ENCODE measurements around the gene TMEM92. TPM values are rescaled to one million over a fixed set of nuclear protein-coding genes. Genes with fewer than 3 reads are reported as not detected.

TMEM92 gene
- total RNA-seq, 1 experiment from 2014 or later: 6.6 TPM

GRCh38 chr17:50307654-50308053, 33.4 kb downstream of the TMEM92 start:
- Histone ChIP-seq H3K4me3 (replicated peaks in 1 of 2; ENCODE audit: low read depth in 1 of 2, low read length in 2 of 2) (no peak overlapping the region), H3K9me2 (ENCODE audit: insufficient read depth) (no peaks in the 10 kb centered on the region), H3K9me3 (ENCODE audit: control insufficient read depth in 1 of 2, insufficient read depth in 1 of 2, low read depth in 1 of 2, low read length in 2 of 2) (no peaks in the 10 kb centered on the region), H3K4me1 (ENCODE audit: control insufficient read depth in 1 of 2, insufficient read depth in 2 of 2, low read length in 2 of 2) (no peaks in the 10 kb centered on the region), H2AFZ (ENCODE audit: low read depth, low read length, poor library complexity, severe bottlenecking) (no peak overlapping the region), H3K36me3 (ENCODE audit: control insufficient read depth in 1 of 2, insufficient read depth in 2 of 2, low read length in 2 of 2) (no peaks in the 10 kb centered on the region), H3K79me2 (ENCODE audit: insufficient read depth, low read length) (no peaks in the 10 kb centered on the region), H4K20me1 (ENCODE audit: insufficient read depth) (no peaks in the 10 kb centered on the region), H3K9ac (ENCODE audit: low read length) (no peak overlapping the region), H3K27me3 (ENCODE audit: insufficient read depth, low read length) (no peaks in the 10 kb centered on the region; the same call in 1 of the 2 replicates), H3K4me2 (ENCODE audit: low read length) (no peak overlapping the region), H3K27ac (ENCODE audit: low read depth, low read length) (no peak overlapping the region)
- ATAC-seq (no peak), DNase-seq (ENCODE audit: low read depth, low spot score) (no peak)
- ChIA-PET RAD21 (ENCODE audit: low non-redundant PET in 1 of 2, low total read pairs in 2 of 2, uncharacterized antibody in 2 of 2, unreplicated experiment in 2 of 2) (no interaction called here), POLR2A (no interaction called here), CTCF (no interaction called here)
- BruUV-seq (replicated peaks): no TSS peak
- intact Hi-C loops (cut with micrococcal nuclease): no loop called here
- no peak for TF ChIP-seq EZH2phosphoT487 (IDR thresholded peaks at IDR 0.05; ENCODE audit: borderline replicate concordance)
- TF ChIP-seq CEBPB (IDR thresholded peaks at IDR 0.05; ENCODE audit: low read depth): no peak
- TF ChIP-seq TCF7L2 (IDR thresholded peaks at IDR 0.05; ENCODE audit: borderline replicate concordance, extremely low read depth, insufficient read depth, insufficient read length): no peak
- TF ChIP-seq EGR1 (IDR thresholded peaks at IDR 0.05; ENCODE audit: low read depth): no peak
- no peak for TF ChIP-seq CTCF (IDR thresholded peaks at IDR 0.05 in 2 of 3, conservative IDR thresholded peaks at IDR 0.05 in 1 of 3; ENCODE audit: borderline replicate concordance in 1 of 3, insufficient read depth in 1 of 3, low read depth in 2 of 3, low read length in 2 of 3)
- TF ChIP-seq SP1 (IDR thresholded peaks at IDR 0.05; ENCODE audit: low read depth): no peak
- no peak for TF ChIP-seq ZBTB33 (IDR thresholded peaks at IDR 0.05; ENCODE audit: extremely low read depth, insufficient replicate concordance, low read length)
- TF ChIP-seq ATF3 (IDR thresholded peaks at IDR 0.05): no peak
- TF ChIP-seq, protein P1, sequence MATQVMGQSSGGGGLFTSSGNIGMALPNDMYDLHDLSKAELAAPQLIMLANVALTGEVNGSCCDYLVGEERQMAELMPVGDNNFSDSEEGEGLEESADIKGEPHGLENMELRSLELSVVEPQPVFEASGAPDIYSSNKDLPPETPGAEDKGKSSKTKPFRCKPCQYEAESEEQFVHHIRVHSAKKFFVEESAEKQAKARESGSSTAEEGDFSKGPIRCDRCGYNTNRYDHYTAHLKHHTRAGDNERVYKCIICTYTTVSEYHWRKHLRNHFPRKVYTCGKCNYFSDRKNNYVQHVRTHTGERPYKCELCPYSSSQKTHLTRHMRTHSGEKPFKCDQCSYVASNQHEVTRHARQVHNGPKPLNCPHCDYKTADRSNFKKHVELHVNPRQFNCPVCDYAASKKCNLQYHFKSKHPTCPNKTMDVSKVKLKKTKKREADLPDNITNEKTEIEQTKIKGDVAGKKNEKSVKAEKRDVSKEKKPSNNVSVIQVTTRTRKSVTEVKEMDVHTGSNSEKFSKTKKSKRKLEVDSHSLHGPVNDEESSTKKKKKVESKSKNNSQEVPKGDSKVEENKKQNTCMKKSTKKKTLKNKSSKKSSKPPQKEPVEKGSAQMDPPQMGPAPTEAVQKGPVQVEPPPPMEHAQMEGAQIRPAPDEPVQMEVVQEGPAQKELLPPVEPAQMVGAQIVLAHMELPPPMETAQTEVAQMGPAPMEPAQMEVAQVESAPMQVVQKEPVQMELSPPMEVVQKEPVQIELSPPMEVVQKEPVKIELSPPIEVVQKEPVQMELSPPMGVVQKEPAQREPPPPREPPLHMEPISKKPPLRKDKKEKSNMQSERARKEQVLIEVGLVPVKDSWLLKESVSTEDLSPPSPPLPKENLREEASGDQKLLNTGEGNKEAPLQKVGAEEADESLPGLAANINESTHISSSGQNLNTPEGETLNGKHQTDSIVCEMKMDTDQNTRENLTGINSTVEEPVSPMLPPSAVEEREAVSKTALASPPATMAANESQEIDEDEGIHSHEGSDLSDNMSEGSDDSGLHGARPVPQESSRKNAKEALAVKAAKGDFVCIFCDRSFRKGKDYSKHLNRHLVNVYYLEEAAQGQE (IDR thresholded peaks at IDR 0.05; ENCODE audit: low read depth): no peak
